Cardiac fibroblast (primary cell): ENCODE results near the gene AAMP.

ENCODE experiments used
- DNase-seq, 2 donors: peaks; one replicate each; pipeline versions ENCODE4 v3.0.0 to v3.0.0-alpha.2; 2010; ENCODE audit warnings: low read depth in 2 of 2
- H3K4me3 ChIP-seq, 2 donors: replicated peaks in 1 of 2; 1 replicate in 1 of 2; 2 replicates in 1 of 2; pipeline ENCODE4 v1.5.1; 2011; ENCODE audit warnings: low read depth in 2 of 2, low read length in 2 of 2, mild to moderate bottlenecking in 2 of 2, moderate library complexity in 1 of 2
- TF ChIP-seq, protein P1 (sequence below): IDR thresholded peaks from one replicate; pipeline ENCODE4 v1.5.1; 2011; ENCODE audit warnings: low read depth, mild to moderate bottlenecking, low read length, inconsistent platforms

AAMP gene

DNA sequence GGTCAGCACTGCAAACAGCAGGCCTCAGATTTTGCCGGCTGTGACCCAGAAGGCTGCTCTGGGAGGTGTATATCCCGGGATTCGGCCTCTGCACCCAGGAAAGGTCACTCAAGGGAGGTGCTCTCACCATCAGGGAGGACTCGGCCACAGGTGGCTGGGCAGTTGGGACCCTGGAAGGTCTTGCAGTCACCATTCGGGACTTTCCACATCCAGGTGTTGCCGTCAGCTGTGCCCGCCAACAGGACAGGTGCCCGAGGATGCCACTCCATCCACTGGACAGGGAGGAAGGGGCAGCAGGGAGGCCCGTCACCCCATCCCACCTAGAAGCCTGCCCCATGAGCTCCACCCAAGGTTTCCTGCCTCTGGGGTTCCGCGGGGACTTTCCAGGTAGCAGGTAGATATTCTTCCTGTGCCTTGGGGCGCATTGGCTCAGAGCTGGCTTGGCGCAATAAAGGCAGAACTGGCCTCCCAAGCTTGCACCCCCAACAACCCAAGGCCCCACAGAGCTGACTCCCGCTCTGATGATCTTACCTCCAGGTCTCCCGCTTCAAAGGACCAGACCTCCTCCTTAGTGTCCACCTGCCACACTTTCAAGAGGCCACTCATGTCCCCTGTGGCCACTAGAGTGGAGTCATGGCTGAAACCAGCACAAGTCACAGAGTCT is 3.5 kb downstream of the AAMP start:
- TF ChIP-seq, protein P1, sequence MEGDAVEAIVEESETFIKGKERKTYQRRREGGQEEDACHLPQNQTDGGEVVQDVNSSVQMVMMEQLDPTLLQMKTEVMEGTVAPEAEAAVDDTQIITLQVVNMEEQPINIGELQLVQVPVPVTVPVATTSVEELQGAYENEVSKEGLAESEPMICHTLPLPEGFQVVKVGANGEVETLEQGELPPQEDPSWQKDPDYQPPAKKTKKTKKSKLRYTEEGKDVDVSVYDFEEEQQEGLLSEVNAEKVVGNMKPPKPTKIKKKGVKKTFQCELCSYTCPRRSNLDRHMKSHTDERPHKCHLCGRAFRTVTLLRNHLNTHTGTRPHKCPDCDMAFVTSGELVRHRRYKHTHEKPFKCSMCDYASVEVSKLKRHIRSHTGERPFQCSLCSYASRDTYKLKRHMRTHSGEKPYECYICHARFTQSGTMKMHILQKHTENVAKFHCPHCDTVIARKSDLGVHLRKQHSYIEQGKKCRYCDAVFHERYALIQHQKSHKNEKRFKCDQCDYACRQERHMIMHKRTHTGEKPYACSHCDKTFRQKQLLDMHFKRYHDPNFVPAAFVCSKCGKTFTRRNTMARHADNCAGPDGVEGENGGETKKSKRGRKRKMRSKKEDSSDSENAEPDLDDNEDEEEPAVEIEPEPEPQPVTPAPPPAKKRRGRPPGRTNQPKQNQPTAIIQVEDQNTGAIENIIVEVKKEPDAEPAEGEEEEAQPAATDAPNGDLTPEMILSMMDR = no peak
- DNase-seq = no peak
- no peak overlapping the region for H3K4me3 ChIP-seq

DNA sequence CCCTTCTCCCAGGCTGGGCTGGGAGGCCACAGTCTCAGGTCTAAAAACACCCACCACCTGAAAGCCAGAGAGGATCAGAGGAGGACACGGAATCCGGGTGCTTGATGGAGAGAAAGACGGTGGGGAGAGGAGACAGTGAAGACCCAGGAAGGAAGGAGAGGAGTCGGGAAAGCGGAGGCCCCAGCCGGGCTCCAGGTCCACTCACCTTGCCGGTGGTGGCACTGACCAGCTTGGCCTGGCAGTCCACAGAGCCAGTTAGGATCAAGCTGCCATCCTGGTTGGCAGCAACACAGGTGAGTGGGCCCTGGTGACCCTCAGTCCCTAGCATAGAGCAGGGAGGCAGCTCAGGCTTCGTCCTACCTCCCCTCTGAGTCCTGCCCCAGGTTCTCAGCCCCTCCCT is 4.3 kb downstream of the AAMP start:
- TF ChIP-seq, protein P1 = no peak
- DNase-seq = no peak
- no peak overlapping the region for H3K4me3 ChIP-seq

DNA sequence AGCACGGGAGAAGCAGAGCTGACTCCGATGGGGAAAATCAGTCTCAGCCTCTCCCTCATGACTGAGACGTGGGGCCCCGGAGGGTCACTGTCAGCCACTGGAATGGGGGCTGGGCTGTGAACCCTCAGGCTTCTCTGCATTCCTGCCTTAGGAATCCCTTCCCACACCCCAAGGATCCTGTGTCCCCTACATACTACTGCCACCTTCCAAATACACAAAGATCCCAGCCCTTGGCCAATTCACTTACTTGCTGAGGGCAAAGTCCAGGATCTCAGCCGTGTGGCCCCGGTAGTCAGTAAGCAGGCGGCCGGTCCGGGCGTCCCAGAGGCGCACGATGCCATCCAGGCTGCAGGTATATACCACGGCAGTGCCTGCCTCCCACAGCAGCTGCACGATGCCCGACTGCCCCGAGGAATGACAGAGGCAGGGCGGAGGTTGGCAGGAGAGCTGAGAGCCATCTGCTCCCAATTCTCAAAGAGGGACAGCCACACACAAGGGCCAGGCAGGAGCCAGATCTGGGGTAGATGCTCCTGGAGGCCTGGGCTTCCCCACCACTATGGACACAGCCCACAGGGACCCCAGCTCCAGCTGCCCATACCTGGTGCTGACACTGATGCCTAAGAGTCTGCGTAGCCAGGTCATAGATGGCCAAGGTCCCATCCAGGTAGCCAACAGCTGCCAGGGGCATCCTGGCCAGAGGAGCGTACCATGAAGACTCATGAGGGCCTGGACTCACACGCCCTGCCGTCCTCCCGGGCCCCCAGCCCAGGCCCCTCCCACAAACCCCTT is 5.0 kb downstream of the AAMP start:
- no peak for DNase-seq
- no peak overlapping the region for H3K4me3 ChIP-seq
- TF ChIP-seq, protein P1 = no peak

DNA sequence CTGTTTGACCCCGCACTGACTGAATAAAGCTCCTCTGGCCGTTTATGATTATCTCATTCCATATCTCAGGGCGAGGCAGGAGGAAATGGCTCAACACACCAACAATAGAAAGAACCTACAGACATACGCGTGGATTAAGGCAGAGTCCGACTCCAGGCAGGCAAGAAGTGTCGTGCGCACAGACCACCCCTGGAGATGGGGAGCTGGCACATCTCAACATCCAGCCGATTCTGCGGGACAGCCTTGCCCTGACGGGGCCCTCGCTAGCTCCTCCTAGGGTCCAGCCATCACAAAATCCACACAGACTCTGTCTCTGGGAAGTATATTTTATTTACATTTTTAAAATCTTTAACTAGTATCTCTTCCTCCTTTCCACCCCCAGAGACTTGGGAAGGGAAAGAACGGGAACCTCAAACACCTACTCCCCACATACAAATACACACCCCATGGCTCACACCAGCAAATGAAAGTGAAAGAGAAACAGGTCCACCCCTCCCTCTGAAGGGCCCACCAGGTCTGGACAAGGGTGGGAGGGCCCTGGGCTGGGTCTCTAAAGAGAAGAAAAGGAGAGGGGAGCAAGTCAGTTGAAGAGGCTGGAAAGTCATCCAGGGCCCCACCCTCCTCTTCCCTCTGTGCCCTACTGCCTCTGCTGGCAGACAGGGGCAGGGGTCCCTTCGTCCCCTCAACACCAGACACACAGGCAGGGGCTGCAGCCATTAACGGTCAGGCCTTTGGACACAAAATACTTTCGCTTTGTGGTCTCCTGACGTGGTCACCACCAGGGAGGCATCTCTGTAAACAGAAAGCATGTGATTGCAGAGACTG is 5.9 kb downstream of the AAMP start:
- TF ChIP-seq, protein P1 = peak; percentile 6
- no peak overlapping the region for H3K4me3 ChIP-seq
- no peak for DNase-seq

DNA sequence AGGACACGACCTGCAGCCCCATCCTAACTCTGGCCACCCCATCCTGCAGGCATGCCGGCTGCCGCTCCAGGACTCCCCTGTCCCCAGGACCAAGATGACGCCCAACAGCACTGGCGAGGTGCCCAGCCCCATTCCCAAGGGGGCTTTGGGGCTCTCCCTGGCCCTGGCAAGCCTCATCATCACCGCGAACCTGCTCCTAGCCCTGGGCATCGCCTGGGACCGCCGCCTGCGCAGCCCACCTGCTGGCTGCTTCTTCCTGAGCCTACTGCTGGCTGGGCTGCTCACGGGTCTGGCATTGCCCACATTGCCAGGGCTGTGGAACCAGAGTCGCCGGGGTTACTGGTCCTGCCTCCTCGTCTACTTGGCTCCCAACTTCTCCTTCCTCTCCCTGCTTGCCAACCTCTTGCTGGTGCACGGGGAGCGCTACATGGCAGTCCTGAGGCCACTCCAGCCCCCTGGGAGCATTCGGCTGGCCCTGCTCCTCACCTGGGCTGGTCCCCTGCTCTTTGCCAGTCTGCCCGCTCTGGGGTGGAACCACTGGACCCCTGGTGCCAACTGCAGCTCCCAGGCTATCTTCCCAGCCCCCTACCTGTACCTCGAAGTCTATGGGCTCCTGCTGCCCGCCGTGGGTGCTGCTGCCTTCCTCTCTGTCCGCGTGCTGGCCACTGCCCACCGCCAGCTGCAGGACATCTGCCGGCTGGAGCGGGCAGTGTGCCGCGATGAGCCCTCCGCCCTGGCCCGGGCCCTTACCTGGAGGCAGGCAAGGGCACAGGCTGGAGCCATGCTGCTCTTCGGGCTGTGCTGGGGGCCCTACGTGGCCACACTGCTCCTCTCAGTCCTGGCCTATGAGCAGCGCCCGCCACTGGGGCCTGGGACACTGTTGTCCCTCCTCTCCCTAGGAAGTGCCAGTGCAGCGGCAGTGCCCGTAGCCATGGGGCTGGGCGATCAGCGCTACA is 7.0 kb downstream of the AAMP start:
- no peak overlapping the region for H3K4me3 ChIP-seq
- no peak for DNase-seq
- TF ChIP-seq, protein P1 = no peak

DNA sequence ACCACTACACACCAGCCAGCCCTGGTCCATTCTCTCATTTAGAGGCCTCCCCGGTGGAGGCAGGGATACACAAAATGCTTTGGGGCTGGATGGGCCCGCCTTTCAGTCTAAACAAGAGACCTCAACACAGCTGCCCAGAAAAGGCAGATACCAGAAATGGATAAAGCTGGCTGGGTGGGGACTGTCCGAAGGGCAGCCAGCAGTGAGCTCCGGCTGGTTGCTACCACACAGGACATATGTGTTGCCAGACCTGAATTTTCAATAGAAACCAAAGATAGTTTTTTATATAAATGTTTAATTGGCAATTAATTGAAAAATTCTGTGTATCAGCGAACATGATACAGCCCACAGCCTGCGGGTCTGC is 7.7 kb downstream of the AAMP start:
- TF ChIP-seq, protein P1 = no peak
- DNase-seq = no peak
- no peak overlapping the region for H3K4me3 ChIP-seq
